ENCODE data around the gene FRAS1. TPM values are rescaled to one million over a fixed set of nuclear protein-coding genes. Genes with fewer than 3 reads are reported as not detected.
A peak's percentile ranks its signal among the peaks of the same experiment; 100 is the strongest.

The FRAS1 gene
- total and polyA plus RNA-seq, 2 of the 8 experiments (the other 6 are each of a cell fraction or from before 2014, with no cell fraction given) = 38.5 to 109 TPM

DNA sequence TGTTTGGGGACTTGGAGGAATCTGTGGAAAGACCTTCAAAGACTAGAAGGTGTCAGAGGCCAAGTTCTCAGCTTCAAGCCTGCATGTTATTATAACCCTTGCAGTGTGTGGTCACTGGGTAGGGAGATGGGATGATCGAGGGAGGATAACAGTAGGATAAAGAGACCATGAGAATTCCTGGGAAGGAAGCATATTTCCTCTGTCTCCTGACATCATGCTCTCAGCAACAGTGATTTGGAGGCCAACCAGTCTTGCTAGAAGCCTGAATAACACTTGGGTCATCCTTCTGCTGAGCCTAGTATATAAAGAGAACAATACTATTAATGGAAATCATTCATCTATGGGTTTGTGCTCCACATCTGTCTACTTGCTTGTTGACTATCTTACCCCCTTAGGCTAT is 453.6 kb downstream of the FRAS1 start:
- DNase-seq (ENCODE audit: low read depth in 1 of 2, low spot score in 2 of 2) = no peak
- ChIA-PET POLR2A (ENCODE audit: partially characterized antibody) (no interaction called here), CTCF (ENCODE audit: partially characterized antibody) (no interaction called here)
- Histone ChIP-seq H4K20me1 (replicated peaks in 1 of 2; ENCODE audit: control insufficient read depth in 1 of 2, insufficient read depth in 2 of 2, low read length in 2 of 2) (peaks cover 0 to 2% of the 10 kb centered on the region in 2 experiments), H3K4ac (replicated peaks; ENCODE audit: insufficient read length, low read depth, low read length) (no peak overlapping the region), H3K18ac (ENCODE audit: extremely low read depth, low read length) (no peak overlapping the region), H3K9me3 (ENCODE audit: insufficient read depth in 2 of 2, low read depth in 1 of 2, low read length in 1 of 2) (no peaks in the 10 kb centered on the region), H3K27me3 (replicated peaks in 1 of 4; ENCODE audit: control insufficient read depth in 3 of 4, extremely low read depth in 1 of 4, insufficient read depth in 3 of 4, low read length in 3 of 4) (no peaks in the 10 kb centered on the region), H2BK15ac (ENCODE audit: low read length) (no peak overlapping the region), H2BK120ac (replicated peaks; ENCODE audit: low read depth, low read length) (no peak overlapping the region), H3K9ac (replicated peaks in 1 of 4; ENCODE audit: extremely low read depth in 1 of 4, low read depth in 3 of 4, low read length in 3 of 4) (no peak overlapping the region), H3K23me2 (ENCODE audit: low read depth, low read length) (no peaks in the 10 kb centered on the region), H4K91ac (replicated peaks; ENCODE audit: insufficient read length, low read length) (no peak overlapping the region), H3K56ac (replicated peaks; ENCODE audit: insufficient read length, low read depth, low read length) (peak overlapping the region; percentile 49), H3K23ac (ENCODE audit: insufficient read length) (no peak overlapping the region), H3K79me2 (ENCODE audit: control insufficient read depth in 1 of 2, insufficient read depth in 2 of 2, low read length in 2 of 2) (no peaks in the 10 kb centered on the region), H3K4me2 (ENCODE audit: insufficient read depth in 1 of 2, low read depth in 2 of 2, low read length in 2 of 2) (no peak overlapping the region), H3K27ac (ENCODE audit: low read depth, low read length) (no peak overlapping the region), H3K79me1 (ENCODE audit: low read depth, low read length) (no peaks in the 10 kb centered on the region; the same call in 1 of the 2 replicates), H3K36me3 (ENCODE audit: control insufficient read depth in 2 of 4, insufficient read depth in 4 of 4, low read length in 3 of 4) (peaks cover 17 to 64% (median 53%) of the 10 kb centered on the region in 4 experiments), H3K4me3 (ENCODE audit: extremely low read depth in 1 of 4, insufficient read depth in 2 of 4, low read depth in 3 of 4, low read length in 4 of 4) (no peak overlapping the region), H2BK5ac (ENCODE audit: low read depth, low read length) (no peak overlapping the region), H4K5ac (ENCODE audit: insufficient read length, low read depth, low read length) (no peak overlapping the region), H2BK12ac (ENCODE audit: low read depth, low read length) (no peak overlapping the region), H3K14ac (ENCODE audit: insufficient read length) (no peak overlapping the region), H2BK20ac (ENCODE audit: low read length) (no peak overlapping the region), H2AFZ (ENCODE audit: low read length) (no peak overlapping the region), H3K4me1 (replicated peaks in 1 of 4; ENCODE audit: control insufficient read depth in 3 of 4, insufficient read depth in 4 of 4, low read length in 3 of 4) (0 out of 7 replicates have a peak, but pooled peaks cover 0 to 6% (median 0%) of the 10 kb centered on the region in 4 experiments), H2AK5ac (ENCODE audit: low read depth, low read length) (no peak overlapping the region), H4K8ac (ENCODE audit: extremely low read depth, insufficient read depth, low read length) (no peak overlapping the region)
- no peak for FAIRE-seq
- TF ChIP-seq, protein P1, sequence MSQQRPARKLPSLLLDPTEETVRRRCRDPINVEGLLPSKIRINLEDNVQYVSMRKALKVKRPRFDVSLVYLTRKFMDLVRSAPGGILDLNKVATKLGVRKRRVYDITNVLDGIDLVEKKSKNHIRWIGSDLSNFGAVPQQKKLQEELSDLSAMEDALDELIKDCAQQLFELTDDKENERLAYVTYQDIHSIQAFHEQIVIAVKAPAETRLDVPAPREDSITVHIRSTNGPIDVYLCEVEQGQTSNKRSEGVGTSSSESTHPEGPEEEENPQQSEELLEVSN (IDR thresholded peaks at IDR 0.05) = no peak
- no peak for TF ChIP-seq CBX8 (IDR thresholded peaks at IDR 0.05; ENCODE audit: borderline replicate concordance, low read depth, low read length)
- TF ChIP-seq, protein P2, sequence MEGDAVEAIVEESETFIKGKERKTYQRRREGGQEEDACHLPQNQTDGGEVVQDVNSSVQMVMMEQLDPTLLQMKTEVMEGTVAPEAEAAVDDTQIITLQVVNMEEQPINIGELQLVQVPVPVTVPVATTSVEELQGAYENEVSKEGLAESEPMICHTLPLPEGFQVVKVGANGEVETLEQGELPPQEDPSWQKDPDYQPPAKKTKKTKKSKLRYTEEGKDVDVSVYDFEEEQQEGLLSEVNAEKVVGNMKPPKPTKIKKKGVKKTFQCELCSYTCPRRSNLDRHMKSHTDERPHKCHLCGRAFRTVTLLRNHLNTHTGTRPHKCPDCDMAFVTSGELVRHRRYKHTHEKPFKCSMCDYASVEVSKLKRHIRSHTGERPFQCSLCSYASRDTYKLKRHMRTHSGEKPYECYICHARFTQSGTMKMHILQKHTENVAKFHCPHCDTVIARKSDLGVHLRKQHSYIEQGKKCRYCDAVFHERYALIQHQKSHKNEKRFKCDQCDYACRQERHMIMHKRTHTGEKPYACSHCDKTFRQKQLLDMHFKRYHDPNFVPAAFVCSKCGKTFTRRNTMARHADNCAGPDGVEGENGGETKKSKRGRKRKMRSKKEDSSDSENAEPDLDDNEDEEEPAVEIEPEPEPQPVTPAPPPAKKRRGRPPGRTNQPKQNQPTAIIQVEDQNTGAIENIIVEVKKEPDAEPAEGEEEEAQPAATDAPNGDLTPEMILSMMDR (IDR thresholded peaks at IDR 0.05; ENCODE audit: control extremely low read depth in 1 of 3, insufficient read depth in 1 of 3, low read depth in 1 of 3, low read length in 3 of 3) = no peak
- TF ChIP-seq TCF12 (IDR thresholded peaks at IDR 0.05; ENCODE audit: low read depth, low read length) = no peak
- no peak for TF ChIP-seq EZH2 (IDR thresholded peaks at IDR 0.05; ENCODE audit: low read depth, low read length, severe bottlenecking)
- no peak for TF ChIP-seq RXRA (IDR thresholded peaks at IDR 0.05; ENCODE audit: insufficient read depth, low read depth, low read length)
- TF ChIP-seq KDM1A (IDR thresholded peaks at IDR 0.05; ENCODE audit: borderline replicate concordance, low read length) = no peak
- 86% methylated on average over 1 of the region's 1 CpG; no CpG with 5 or more reads in 1 of the 2 experiments for WGBS, 2 experiments (ENCODE audit: extremely low coverage in 1 of 2, insufficient coverage in 1 of 2, insufficient read length in 1 of 2, insufficient replicate concordance in 2 of 2, low coverage in 1 of 2, low lambda C conversion rate in 2 of 2, missing lambda C conversion rate in 1 of 2)

Data from H1 (cell line).